IPS-18c (cell line): ENCODE measurements around the gene GABPB1.
A peak's percentile ranks its signal among the peaks of the same experiment; 100 is the strongest.
"Not testable (repeated sequence)": the region's sequence is repeated elsewhere in the genome, so short reads cannot be mapped to it uniquely, and the experiment has no call there.

Experiments
- H3K4me3 ChIP-seq: 2 replicates; pipeline ENCODE4 v1.7.0; 2013; ENCODE audit warnings: low read depth, mild to moderate bottlenecking, low read length, moderate library complexity; ENCODE audit not compliant: insufficient read depth
- H3K9me3 ChIP-seq: one replicate; pipeline ENCODE4 v1.6.1; 2013; ENCODE audit warnings: mild to moderate bottlenecking, low read length, moderate library complexity; ENCODE audit not compliant: control insufficient read depth, insufficient read depth

The GABPB1 gene

GRCh38 chr15:50354838-50355618 is at the start of gene GABPB1:
TSS of gene GABPB1 (minus strand) at chr15:50355198. CDS start at chr15:50309798, 45,400 bp downstream.
- Histone ChIP-seq H3K9me3 (no peaks in the 10 kb centered on the region), H3K4me3 (peak within 1 kb of the TSS; percentile 97)

GRCh38 chr15:50391561-50391960 is 36.6 kb upstream of the GABPB1 start:
- not testable (repeated sequence) for H3K4me3 ChIP-seq

GRCh38 chr15:50390554-50391264 is 35.7 kb upstream of the GABPB1 start:
- H3K9me3 ChIP-seq, result no peaks in the 10 kb centered on the region

More at GRCh38 chr15:50391561-50391960, 36.6 kb upstream of the GABPB1 start:
- H3K9me3 ChIP-seq, result not testable (repeated sequence)

GRCh38 chr15:50382408-50382807 is 27.4 kb upstream of the GABPB1 start:
- H3K9me3 ChIP-seq, result not testable (repeated sequence)

More at GRCh38 chr15:50390554-50391264, 35.7 kb upstream of the GABPB1 start:
- H3K4me3 ChIP-seq, result no peak overlapping the region

GRCh38 chr15:50381438-50381837 is 26.4 kb upstream of the GABPB1 start:
- no peak overlapping the region for H3K4me3 ChIP-seq

More at GRCh38 chr15:50382408-50382807, 27.4 kb upstream of the GABPB1 start:
- H3K4me3 ChIP-seq, result not testable (repeated sequence)

GRCh38 chr15:50380089-50380488 is 25.1 kb upstream of the GABPB1 start:
- H3K9me3 ChIP-seq, result no peaks in the 10 kb centered on the region
- no peak overlapping the region for H3K4me3 ChIP-seq

More at GRCh38 chr15:50381438-50381837, 26.4 kb upstream of the GABPB1 start:
- no peaks in the 10 kb centered on the region for H3K9me3 ChIP-seq

GRCh38 chr15:50379413-50379812 is 24.4 kb upstream of the GABPB1 start:
- not testable (repeated sequence) for H3K9me3 ChIP-seq, H3K4me3 ChIP-seq

GRCh38 chr15:50378776-50379175 is 23.8 kb upstream of the GABPB1 start:
- no peak overlapping the region for H3K4me3 ChIP-seq
- no peaks in the 10 kb centered on the region for H3K9me3 ChIP-seq

- no peak overlapping the region for H3K4me3 ChIP-seq
- H3K9me3 ChIP-seq, result no peaks in the 10 kb centered on the region
Measured at GRCh38 chr15:50377867-50378751, 23.1 kb upstream of the GABPB1 start.

GRCh38 chr15:50369564-50369963 is 14.6 kb upstream of the GABPB1 start:
- H3K9me3 ChIP-seq, H3K4me3 ChIP-seq: not testable (repeated sequence)

GRCh38 chr15:50365971-50366370 is 11.0 kb upstream of the GABPB1 start:
- H3K4me3 ChIP-seq, result no peak overlapping the region

GRCh38 chr15:50365570-50365969 is 10.6 kb upstream of the GABPB1 start:
- no peak overlapping the region for H3K4me3 ChIP-seq
- H3K9me3 ChIP-seq, result no peaks in the 10 kb centered on the region

More at GRCh38 chr15:50365971-50366370, 11.0 kb upstream of the GABPB1 start:
- H3K9me3 ChIP-seq, result no peaks in the 10 kb centered on the region

- Histone ChIP-seq H3K4me3 (no peak overlapping the region), H3K9me3 (no peaks in the 10 kb centered on the region)
Measured at GRCh38 chr15:50363612-50364011, 8.6 kb upstream of the GABPB1 start.

GRCh38 chr15:50361756-50362155 is 6.8 kb upstream of the GABPB1 start:
- H3K4me3 ChIP-seq, result no peak overlapping the region
- H3K9me3 ChIP-seq, result no peaks in the 10 kb centered on the region

GRCh38 chr15:50358845-50359244 is 3.8 kb upstream of the GABPB1 start:
- no peak overlapping the region for H3K4me3 ChIP-seq
- H3K9me3 ChIP-seq, result no peaks in the 10 kb centered on the region

GRCh38 chr15:50355980-50356379 is 982 bp upstream of the GABPB1 start:
- peak overlapping the region; percentile 97 for H3K4me3 ChIP-seq
- no peaks in the 10 kb centered on the region for H3K9me3 ChIP-seq

GRCh38 chr15:50355619-50355905 is 564 bp upstream of the GABPB1 start:
- no peaks in the 10 kb centered on the region for H3K9me3 ChIP-seq
- peak overlapping the region; percentile 97 for H3K4me3 ChIP-seq
